ENCODE measurements around the gene PLPP3. TPM values are rescaled to one million over a fixed set of nuclear protein-coding genes. Genes with fewer than 3 reads are reported as not detected.

Gene PLPP3
- total RNA-seq, 1 donor from 2014 or later: not detected

DNA sequence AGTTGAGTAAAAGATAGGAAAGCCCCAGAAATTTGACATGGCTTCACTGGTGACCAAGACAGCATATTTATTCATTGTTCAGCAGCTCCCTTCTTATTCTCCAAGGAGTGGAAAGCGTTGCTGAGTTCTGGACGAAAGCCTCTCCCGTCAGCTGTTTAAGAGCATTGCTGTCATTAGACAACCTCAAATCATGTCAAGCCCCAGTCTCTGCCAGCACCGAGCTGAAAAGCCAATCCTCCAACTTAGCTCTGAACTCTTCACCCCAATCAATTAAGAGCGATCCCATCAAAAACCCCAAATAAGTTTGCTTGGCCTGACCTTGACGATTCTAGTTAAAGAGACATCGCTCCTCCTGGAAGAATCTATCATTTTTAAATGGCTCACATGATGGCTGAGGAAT is 110.8 kb downstream of the PLPP3 start:
- intact Hi-C loops (cut with micrococcal nuclease): no loop called here

DNA sequence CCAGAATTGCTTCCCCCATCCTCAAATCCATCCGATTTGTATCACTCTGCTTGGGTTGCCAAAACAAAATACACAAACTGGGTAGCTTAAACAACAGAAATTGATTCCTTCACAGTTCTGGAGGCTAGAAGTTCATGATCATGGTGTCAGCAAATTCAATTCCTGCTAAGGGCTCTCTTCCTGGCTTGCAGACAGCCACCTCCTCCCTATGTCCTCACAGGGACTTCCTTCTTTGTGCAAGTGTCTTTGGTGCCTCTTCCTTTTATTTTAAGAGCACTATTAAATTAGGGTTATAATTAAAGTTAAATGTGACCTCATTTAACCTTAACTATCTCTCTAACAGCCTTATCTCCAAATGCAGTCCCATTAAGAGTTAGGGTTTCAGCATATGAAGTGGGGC is 112.8 kb downstream of the PLPP3 start:
- intact Hi-C loops (cut with micrococcal nuclease): no loop called here

DNA sequence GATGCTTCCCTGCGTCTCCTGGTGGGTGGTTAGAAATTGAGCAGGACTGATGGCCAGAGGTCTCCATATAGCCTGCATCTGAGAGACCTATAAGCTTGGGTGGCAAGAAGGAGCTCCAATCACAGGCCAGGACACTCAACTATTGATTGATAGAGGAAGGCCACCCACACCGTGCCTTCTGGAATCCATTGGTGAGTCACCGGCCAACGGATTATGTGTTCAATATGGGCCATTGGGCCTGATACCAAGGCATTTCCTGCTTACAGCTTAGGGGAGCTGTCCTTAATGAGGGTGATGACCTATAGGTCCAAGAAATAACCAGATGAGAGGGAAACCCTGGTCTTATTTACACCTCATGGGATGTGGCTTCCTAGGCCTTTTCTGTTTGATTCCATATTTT is 115.1 kb downstream of the PLPP3 start:
- intact Hi-C loops (cut with micrococcal nuclease): no loop called here

DNA sequence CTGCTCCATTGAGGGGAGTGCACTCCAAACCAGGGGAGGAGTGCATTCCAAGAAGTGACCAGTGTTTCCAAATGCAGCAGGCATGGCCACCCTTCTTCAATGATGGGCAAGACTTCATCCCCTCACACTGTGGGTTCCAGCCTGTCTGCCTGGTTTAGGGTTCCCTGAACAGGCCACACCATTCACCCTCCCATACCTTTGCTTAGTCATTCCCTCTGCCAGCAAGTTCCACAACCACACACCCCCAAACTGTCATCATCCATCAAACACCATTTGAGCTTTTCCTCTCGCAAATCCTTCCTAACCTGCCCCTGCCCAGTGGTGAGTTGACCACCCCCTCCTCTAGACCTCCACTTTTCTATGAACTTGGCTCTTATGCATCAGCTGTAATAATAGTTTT is 116.0 kb downstream of the PLPP3 start:
- intact Hi-C loops (cut with micrococcal nuclease): no loop called here

DNA sequence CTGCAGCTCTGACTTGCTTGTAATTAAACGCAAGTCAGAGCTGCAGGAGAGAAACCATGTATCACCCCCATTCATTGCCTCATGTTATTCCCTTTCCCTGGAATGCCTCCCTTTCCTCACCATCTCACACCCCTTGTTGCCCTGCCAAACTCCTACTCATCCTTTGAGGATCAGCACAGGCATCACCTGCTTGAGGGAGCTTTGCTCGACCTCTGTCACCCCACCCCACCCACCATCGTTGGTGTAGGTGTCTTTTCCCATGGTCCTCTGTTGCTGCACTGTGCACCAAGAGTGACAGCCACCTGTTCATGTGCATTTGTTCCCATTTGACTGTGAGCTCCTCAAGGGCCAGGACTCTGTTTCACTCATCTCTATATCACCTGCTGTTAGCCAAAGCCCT is 117.2 kb downstream of the PLPP3 start:
- intact Hi-C loops (cut with micrococcal nuclease): no loop called here

DNA sequence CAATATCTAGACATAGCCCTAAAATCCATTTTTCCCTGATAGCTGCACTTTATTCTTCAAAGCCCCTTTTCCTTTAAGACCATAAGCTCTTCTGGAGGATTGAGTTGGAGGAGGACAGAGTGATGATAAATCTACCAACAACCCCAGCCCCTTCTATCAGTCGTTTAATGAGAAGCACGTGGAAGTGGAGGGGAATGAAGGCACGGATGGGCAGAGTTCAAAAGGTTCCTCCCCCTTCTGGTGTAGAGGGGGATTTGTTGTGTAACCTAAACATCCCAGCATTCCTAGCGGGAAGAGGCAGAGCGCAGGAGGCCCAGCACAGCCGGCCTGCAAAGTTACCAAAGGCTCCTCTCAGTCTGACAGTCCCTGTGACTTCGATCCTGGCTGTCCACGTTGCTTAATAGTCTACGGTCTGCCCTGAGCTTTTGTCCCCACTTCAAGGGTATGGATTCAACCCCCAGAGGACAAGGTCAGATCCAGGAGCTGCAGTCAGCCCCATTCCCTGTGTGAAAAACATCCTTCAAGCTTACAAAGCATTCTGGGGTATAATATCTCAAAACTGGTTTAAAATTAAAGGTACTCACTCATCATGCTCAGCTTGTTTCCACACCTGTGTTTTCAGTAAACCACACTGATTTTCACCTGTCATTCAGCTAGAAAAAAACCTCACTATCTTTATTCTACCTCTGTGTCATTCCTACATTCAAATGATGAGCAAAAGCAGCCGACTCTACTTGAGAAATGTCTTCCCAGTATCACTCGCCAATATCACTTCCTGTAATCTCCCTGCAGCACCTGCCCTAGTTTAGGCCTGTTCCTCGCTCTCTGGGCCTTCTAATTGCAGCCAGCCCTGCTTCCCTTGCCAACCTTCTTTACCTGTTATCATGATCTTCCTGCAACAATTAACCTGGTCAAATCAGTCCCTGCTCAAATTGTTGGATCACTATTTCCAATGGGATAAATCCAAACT is 117.9 kb downstream of the PLPP3 start:
- intact Hi-C loops (cut with micrococcal nuclease): no loop called here

DNA sequence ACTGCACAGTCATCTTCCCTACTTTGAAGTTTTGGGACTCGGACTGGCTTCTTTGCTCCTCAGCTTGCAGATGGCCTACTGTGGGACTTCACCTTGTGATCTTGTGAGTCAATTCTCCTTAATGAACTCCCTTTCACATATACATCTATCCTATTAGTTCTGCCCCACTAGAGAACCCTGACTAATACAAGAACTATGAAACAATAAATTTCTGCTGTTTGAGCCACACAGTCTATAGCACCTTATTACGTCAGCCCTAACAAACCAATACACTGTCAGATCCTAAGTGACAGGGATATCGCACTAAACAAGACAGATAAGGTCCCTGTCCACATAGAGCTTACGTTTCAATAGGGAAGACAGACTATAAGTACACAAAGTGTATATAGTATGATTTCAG is 120.1 kb downstream of the PLPP3 start:
- intact Hi-C loops (cut with micrococcal nuclease): no loop called here

DNA sequence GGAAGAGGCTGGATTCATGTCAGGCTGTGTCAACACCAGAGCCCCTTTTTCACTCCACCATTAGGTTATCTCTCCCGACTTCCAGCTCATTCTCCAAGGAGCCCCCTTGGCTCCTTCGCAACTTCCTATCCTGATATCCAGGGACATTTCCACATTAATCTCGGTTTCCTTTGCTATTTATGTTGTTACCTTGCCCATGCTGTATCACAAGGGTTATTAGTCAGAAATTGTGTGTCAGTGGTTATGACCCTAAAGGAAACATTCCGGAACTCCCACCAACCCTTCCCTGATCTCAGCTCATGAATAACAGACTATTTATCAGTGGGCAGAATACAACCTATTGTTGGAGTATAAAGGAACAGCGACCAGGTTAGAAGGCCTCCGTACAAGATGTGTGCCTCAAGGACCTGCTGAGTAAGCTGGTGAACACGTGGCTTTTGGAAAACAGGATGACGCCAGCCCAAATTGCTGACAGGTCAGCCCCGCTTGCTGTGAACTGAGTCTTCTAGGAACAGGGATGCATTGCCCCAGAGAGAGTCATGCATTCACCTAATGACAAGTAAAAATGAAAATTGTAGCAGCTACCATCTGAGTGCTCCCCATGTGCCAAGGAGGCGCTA is 121.5 kb downstream of the PLPP3 start:
- intact Hi-C loops (cut with micrococcal nuclease): no loop called here

DNA sequence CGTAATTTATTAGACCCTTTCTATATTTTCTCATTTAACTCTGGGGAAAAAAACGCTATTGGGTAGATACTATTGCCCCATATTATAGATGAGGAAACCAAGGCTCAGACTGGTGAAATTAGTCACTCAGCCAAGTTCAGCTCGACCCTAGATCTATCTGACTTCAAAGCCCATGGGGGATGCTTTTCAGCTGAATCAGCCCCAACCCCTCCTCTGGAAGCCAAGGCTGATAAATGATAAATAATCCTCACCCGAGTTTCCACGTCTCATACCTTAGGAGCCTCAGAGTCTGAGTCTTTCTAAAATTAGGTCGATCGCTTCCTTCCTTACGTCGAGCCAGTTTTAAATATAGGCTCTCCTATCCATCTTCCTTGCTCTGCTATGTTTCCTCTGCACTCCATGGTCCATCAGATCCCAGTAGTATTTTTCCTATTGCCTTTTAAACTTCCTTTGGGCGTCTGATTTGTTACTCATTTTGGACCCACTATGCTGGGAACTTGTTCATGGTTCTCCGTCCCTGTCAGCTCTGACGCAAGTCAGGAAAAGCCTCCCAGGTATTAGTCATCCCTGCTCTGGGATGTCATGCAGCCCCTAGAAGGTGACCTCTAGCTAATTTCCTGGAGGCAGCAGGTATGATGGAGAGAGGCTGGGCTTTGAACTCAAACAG is 122.8 kb downstream of the PLPP3 start:
- intact Hi-C loops (cut with micrococcal nuclease): no loop called here

DNA sequence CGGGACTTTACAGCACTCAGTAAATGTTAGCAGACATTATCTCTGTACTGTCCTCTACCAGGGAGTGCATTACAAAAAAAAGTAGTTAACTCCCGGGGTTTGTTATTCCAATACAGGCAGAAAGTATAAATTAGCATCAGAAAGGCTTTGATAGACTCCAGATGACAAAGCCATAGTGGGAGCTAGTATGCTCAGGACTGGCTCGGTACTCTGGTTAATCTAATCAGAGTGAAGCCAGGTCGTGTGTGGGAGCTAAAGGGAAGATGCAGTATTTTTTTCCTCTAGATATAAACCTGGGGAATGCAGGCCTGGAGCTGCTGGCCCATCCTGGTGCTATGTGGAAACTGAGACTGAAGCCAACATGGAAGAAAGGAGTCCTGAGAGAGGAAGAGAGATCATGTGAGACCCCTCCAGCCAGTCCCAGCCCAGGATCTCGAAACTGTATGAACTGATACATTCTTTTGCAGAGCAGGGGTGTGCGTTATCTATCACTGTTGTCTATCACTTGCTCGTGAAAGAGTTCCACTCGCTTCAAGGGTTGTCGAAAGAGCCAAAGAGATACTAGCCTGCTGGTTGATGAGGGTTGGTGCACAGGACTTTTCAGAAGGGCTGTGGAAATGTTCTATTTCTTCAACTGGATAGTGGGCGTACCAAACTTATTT is 125.8 kb downstream of the PLPP3 start:
- intact Hi-C loops (cut with micrococcal nuclease): no loop called here

DNA sequence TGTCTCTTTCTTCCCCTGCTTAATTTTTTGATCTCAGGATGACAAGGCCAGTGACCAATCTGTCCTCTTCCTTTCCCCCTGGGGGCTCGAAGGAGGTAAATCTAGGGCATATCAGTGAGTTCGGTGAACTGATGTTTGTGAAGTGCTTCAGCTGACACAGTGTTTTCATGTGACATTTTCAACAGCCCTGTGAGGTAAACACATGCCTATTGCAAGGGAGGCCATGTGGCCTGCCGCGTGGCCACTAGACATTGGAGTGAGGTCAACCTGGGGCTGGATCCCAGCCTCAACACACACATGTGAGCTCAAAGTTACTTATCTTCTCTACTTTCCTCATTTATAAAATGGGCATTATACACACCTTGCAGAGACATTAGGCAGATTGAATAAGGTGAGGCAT is 126.3 kb downstream of the PLPP3 start:
- intact Hi-C loops (cut with micrococcal nuclease): no loop called here

DNA sequence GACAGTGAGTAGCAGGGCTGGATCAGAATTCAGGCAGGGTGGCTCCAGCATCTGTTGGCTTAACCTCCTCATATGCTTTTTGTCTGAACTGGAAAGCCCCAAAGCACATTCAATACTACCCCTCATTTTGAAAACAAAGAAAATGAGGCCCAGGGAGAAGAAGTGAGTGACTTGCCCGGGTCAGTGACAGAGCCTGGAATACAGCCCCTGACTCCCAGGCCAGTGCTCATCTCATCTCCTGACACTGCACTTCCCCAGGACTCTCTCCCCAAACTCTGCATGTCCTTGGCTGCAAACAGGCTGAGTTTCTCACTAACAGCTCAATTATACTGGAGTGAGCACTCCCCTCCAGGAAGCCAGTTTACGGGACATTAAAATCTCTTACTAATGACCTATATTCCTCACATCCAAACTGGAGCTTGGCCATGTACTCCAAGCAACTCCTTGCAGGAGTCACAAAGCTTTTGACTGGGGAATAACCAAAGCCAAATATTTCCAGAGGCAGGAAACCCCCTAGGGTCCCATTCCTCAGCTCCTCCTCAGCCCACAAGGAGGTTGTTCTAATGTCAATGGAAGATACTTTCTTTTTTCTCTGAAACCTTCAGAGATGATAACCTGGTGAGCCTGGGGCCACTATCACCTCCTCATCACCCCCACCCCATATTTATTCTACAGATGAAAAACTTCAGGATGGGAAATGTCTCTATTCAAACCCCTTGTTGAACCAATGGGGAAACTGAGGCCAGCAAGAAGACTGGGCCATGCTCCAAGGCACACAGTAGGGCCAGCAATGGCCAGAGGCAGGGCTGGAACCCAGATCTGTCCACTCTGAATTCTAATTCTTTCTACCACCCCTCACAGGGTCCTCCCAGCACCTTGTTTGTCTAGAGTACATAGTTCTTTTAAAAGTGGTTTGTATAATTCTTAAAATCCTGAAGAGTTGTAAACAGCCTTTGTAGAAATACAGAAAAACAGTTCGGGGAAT is 127.0 kb downstream of the PLPP3 start:
- intact Hi-C loops (cut with micrococcal nuclease): no loop called here

DNA sequence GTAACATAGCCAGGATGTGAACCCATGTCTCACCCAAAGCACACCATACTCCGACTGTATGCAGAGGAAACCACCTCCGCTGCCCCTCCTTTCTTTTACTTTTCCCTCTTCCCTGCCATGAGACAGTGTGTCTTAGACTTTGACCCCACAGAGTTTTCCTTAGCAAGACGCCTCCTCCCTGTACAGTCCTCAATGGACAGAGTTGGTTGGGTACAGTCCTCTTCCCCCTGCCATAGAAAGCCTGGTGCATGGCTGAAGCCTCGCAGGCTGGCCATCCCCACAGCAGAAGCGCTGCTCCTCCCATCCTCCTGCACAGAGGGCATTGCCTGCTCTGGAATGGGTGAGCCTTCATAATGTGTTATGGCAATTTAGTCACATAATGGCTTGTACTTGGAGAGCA is 127.9 kb downstream of the PLPP3 start:
- intact Hi-C loops (cut with micrococcal nuclease): no loop called here

DNA sequence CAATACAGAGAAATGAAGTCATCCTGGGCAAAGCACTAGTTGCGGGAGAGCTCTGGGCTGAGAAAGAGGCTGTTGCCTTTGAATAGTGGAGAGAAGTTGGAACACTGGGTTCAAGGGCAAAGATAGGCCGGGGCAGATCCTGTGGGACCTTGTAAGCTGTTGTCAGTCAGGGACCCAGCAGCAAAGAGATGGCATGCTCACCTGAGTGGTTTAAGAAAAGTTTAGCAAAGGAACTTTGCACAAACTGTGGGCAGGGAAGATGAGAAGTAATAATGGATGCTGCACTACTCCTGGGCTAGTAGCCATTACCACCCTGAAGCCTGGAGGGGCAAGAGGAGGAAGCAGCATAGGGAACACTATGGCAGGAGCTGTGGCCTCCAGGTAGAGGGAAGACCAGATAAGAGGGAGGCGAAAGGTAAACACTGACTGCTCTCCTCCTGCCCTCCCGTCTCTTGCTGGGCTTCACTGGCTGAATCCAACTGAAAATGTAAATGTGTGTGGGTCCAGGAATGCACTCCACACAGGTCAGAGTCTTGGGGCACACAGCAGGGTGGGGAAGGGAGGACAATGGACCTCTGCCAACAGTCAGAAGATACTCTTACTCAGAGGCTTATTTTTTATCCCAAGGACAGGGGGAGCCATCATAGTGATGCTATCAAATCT is 129.2 kb downstream of the PLPP3 start:
- intact Hi-C loops (cut with micrococcal nuclease): no loop called here

DNA sequence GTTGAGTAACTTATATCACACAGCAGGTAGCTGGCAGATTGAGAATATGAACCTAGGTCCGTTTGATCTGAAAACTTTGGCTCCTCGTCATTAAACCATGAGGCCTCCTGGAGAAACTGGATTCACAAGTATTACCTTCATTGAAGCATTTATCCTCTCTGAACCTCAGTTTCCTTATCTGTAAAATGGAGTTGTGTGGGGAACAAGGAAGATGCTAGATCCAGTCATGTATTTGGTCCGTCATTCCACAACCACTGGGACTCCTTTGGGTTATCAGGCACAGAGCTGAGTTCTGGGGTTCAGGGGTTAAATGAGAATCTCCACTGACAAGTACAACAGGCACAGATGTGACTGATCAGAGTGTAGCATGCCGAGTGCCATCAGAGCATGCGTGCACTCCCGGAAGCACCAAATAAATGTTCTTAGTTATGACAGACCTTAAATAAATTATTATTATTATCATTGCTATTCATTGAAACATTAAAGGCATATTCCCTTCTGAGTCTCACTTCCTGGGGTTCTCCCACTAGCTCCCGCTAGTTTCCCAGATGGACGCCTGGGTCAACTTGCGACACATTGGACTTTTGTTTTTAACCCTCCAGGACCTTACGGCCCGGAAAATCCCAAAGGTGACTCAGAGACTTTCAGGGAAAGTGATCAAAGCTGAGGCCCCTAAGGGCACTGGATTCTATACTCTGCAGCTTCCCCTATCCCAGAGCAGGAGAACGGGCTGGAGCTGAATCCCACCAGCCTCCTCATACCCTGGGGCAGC is 130.6 kb downstream of the PLPP3 start:
- intact Hi-C loops (cut with micrococcal nuclease): no loop called here

DNA sequence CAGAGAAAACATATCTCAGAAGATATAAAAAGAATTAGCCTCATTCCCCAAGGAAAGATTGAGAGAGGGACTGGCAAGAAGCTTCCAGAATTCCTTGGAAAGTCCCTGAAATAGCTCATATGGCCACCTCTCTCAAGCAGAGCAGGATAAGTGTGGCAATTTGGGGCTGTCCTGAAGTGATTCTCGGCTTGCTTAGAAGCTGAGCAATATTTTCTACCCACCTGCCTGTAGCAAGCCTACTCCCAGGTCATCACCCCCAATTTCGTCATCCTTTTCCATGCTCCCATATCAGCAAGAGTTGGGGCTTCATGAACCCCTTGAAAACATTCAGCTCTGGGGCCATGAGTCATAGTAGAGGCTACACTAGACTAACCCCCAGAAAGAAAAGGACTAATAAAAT is 131.5 kb downstream of the PLPP3 start:
- intact Hi-C loops (cut with micrococcal nuclease): no loop called here

DNA sequence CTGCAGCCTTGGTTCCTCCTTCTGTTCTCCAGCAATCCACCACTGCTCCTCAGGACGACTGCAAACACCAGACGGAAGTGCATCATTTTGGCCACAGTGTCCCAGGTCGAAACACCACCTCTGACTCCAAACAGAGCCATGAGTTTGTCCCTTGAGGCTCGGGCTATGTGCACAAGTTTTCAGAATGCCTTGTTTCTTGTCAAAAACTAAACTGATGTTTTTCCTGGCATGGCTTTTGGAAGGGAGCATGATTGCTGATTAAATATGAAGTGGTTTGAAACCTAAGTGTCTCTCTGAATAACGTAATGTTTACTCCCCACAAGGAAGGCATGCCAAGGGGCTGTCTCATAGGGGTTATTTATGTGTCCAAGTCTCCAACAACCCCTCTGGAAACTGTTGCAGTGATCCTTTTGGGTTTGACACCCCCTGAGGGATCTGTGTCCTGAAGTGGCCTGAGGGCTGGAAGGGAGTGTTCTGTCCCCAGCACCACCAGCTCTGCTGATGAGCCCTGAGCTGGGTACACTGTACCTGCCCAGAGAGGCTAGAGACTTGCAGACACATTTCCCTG is 132.7 kb downstream of the PLPP3 start:
- intact Hi-C loops (cut with micrococcal nuclease): no loop called here

DNA sequence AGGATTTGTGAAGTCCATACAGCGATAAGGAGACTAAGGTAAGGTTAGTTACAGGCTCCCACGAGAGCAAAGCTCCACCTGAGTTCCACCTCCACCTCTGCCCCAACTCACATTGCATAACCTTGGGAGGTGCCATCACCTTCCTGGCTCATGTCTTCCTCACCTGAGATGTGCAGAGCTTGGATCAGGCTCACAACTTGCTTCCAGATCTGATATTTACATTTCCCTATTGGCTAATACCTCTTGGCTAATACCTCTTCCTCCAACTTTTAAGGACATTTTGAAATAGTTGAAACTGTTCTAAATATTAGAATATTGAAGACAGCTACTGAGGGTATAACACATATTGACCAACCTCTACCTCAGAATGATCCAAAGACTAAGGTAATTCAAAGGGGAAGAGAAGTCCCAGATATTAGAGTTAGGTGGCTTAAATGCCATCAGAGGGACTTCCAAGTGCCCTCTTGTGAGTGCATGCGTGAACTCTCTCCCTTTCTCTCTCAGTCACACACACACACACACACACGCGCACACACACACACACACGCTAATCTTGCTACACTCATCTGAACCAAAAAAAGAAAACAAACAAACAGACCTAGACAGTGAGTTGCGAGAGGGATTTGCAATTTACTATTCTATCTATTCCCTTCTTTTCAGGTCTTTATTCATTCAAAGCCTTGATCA is 134.3 kb downstream of the PLPP3 start:
- intact Hi-C loops (cut with micrococcal nuclease): no loop called here

All from T-helper 1 cell treated with Interleukin-12 subunit alpha and Interleukin-12 subunit beta and Interleukin-4 antibody, amounts not matched to agents 30 ng/mL and 1 ng/mL, for 36 hours (primary cell).